Activated CD8-positive, alpha-beta memory T cell treated with anti-CD3 and anti-CD28 coated beads for 1 hour (primary cell): ENCODE measurements around the gene FOXI3.
"Not testable (repeated sequence)": the region's sequence is repeated elsewhere in the genome, so short reads cannot be mapped to it uniquely, and the experiment has no call there.

Experiments used
- DNase-seq, 2 donors: peaks; one replicate each; pipeline ENCODE4 v3.0.0-alpha.2; 2020; ENCODE audit warnings: low read depth in 1 of 2; ENCODE audit errors: extremely low read depth in 1 of 2

FOXI3 gene

DNA sequence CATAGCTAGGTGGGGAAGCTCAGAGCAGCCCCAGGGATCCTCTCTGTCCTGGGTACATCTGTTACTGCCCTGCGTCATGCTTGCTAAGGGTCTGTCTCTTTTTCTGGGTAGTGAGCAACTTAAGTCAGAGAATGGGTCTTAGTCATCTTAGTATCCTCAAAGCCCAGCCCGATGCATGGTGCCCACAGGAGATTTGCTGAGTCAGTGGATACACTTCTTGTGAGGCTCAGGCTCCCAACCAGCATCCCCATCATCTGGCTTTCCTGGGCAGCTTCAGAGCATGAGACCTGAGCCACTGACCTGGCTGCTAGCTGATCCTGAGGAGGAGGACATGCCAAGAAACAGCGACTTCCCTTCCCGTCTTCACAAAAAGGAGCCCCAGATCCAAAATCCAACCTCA lies 10.0 kb downstream of the FOXI3 start:
- DNase-seq, result no peak

DNA sequence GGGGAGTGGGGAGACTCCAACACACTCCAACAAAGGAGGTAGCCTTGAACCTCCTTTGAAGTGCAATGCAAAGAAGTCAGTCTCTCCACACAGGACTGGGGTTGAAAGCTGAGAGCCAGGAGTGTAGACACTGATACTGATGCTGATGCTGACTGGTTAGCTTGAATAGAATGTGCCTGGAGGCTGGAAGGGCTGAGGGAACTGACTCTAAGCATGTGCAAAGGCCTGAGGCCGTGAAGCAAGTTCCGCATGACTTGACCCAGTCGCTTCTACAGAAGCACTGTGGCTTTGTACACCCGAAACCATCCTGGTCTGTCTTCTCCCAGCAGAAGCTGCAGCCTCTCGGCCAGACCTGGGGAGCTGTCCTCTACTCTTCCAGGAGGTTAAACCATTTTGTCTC lies 10.4 kb downstream of the FOXI3 start:
- DNase-seq, result no peak

DNA sequence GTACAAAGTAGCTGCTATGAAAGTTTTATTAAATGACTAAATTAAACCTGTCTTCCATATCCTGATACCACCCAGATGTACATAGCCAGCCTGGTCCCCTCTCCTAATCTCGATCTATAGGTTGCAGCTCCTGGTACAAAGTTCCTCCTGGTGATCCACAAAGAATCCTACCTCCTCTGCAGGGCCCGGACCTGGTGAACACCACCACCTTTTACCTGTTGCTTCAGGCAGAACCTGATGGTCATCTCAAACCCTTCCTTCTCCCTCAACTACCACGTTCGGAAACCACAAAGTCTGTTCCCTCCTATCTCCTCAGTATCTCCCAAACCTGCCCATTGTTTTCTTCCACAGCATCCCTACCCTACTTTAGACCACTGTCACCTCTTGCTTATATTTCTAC lies 15.5 kb downstream of the FOXI3 start:
- DNase-seq, result no peak

DNA sequence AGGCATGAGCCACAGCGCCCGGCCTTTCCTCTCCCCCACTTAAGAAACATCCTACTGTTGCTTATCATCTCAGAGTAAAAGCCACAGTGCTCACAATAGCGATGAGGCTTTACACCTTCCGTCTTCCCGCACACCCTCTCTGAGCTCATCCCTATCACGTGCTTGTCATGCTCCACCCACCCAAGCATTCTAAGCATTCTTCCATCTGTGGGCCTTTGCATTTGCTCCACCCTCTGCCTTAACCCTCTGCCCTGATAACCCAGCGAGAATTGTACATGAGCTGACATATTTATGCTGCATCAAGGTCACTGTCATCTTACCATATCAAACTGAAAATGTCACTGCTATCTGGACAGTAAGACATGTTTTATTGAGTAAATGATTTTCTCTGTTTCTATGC lies 22.6 kb downstream of the FOXI3 start:
- DNase-seq, result no peak

DNA sequence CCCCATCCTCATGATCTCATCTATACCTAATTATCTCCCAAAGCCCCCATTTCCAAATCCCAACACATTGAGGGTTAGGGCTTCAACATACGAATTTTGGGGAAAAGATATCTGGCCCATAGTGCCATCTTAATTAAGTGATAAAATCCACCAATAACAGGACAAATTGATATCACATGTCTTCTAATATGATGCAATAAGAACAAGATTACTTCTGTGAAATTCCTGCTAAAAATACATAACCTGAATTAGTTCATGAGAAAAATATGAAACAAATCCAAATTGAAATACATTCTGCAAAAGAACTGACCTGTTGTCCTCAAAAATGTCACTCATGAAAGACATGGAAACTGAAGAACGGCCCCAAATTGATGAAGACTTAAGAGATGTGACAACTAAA lies 28.8 kb downstream of the FOXI3 start:
- no peak for DNase-seq

DNA sequence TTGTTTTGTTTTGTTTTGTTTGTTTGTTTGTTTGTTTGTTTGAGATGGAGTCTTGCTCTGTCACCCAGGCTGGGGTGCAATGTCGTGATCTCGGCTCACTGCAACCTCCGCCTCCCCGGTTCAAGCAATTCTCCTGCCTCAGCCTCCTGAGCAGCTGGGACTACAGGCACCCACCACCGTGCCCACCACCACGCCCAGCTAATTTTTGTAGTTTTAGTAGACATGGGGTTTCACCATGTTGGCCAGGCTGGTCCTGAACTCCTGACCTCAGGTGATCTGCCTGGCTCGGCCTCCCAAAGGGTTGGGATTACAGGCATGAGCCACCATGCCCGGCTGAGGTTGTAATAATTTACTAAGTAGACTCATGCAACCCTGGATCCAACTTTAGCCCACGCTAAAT lies 33.4 kb downstream of the FOXI3 start:
- not testable (repeated sequence) for DNase-seq

DNA sequence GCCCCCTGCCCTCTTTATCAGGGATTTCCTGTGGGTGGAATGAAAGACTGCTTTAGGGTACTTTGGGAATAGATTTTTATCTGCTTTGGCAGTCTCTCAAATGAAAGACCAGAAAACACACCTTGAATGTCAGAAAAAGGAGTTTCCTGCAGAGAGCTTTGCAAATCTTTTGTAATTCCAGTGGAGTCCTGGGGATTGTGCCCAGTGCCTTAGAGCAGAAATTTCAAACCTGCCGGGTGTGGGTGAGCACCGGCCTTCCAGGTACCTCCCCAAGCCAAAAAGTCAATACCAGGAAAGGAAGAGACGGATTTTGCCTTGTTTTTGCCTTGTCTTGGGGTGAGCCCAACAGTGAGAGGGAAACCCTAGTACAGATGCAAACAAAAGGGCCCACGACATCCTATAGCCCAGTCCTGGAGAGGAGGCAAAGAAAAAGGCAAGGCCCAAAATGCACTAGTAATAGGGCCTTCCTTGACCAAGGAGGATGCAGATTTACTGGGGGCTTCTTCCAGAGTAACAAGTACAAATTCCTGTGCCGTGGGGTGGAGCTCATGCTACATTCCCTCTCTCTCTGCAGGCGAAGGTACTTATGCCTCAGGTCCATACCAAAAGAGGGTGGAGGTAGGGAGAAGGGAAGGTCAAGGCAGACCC lies 36.4 kb downstream of the FOXI3 start:
- no peak for DNase-seq

DNA sequence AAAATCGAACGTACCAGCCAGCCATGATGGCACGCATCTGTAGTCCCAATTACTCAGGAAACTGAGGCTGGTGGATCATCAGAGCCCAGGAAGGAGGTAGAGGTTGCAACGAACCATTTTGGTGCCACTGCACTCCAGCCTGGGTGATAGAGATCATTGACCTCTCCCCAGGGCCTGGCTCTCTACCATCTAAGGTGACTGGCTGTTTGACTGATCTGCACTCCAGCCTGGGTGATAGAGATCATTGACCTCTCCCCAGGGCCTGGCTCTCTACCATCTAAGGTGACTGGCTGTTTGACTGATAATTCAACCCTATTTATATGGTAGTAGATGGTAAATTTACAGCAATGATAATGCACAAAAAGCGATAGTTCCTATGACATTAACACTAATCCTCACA lies 43.6 kb downstream of the FOXI3 start:
- DNase-seq, result not testable (repeated sequence)

DNA sequence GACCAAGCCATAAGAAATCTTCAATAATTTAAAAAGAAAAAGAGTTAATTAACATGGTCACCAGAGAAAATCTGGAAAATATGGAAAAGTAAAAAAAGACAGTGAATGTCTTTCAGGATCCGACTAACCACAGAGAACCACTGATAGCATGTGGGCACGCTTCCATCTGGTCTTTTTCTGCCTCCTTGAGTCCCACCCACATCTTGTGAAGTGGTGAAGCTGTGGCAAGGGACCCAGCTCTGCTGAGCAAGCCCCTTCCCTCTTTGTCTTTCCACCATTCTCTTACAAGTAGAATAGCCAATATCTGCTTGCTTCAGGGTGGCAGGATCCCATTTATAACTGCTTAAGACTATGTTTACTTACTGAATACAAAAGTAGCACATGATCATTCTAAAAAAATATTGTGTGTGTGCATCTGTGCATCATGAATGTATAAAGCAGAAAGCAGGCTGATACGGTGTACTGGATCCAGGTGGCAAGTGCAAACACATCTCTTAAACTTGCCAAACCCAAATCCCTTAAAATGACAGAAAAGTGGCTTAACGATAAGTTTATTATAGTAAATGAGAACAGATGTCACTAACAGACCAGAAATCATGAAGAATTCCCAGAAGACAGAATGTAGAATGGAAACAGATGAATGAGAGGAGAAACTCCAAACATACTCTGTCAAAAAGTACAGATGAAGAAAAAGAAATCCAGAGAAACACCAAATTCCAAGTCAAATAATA lies 52.3 kb downstream of the FOXI3 start:
- DNase-seq, result no peak

DNA sequence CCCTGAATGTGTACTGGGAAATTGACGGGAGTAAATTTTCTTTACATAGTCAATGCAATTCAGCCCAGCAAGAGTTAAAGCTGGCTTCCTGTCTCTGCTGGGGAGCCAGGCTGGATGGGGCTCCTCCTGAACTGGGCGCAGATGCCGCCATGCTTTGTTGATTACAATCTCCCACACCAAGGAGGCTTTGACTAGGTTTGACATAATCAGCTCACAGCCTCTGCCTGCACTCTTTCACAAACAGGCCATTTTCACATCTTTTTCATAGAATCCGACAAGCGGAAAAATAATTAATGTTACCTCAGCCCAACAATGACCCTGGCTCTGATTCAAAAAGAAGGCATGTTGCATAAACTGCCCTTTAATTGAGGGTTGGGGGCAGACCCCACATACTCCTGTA lies 54.3 kb downstream of the FOXI3 start:
- no peak for DNase-seq
